HEK293 (cell line): Measurements from ENCODE around the gene GMCL1.
A peak's percentile ranks its signal among the peaks of the same experiment; 100 is the strongest.

Experiments
- CTCF ChIA-PET: fragments of 350-600 bp; formaldehyde crosslinking; extraction: SDS; loops from one replicate; lab custom pipeline; 2021; ENCODE audit warnings: antibody characterized with exemption; lab: Yijun Ruan, JAX
- POLR2A ChIA-PET: fragments of 300-600 bp; formaldehyde crosslinking; extraction: SDS; loops from one replicate; lab custom pipeline; 2020; ENCODE audit warnings: antibody characterized with exemption, inconsistent platforms; lab: Yijun Ruan, JAX
- H3K27ac ChIP-seq: fragments of 200-500 bp; sonication (Bioruptor generic); 2 replicates; pipeline ENCODE4 v1.5.1; 2014; ENCODE audit warnings: low read depth, low read length, control low read depth, inconsistent platforms; ENCODE audit errors: extremely low read depth
- H3K36me3 ChIP-seq, 2 experiments: fragments of 200-500 bp in 1 of 2; sonication (Bioruptor generic) in 1 of 2; 1 replicate in 1 of 2; 2 replicates in 1 of 2; pipeline ENCODE4 v1.5.1; 2014 to 2017; ENCODE audit warnings: inconsistent platforms in 2 of 2, low read length in 2 of 2; ENCODE audit not compliant: control insufficient read depth in 2 of 2, insufficient read depth in 1 of 2
- H3K4me1 ChIP-seq: fragments of 200-500 bp; sonication (Bioruptor generic); 2 replicates; pipeline ENCODE4 v1.5.1; 2014; ENCODE audit warnings: mild to moderate bottlenecking, low read length, inconsistent platforms; ENCODE audit not compliant: control insufficient read depth, insufficient read depth
- H3K4me3 ChIP-seq: 2 replicates; pipeline ENCODE4 v1.5.1; 2011; ENCODE audit warnings: low read depth, mild to moderate bottlenecking, control low read depth, low read length, moderate library complexity
- H3K9me3 ChIP-seq: fragments of 200-500 bp; sonication (Bioruptor generic); 2 replicates; pipeline ENCODE4 v1.5.1; 2014; ENCODE audit warnings: low read depth, low read length, inconsistent platforms; ENCODE audit not compliant: control insufficient read depth, insufficient read depth
- BCL11A ChIP-seq: fragments of 450-650 bp; formaldehyde crosslinking; IDR thresholded peaks from 2 replicates; pipeline ENCODE4 v1.5.1; 2016; ENCODE audit warnings: low read depth, missing biosample characterization, missing genetic modification characterization
- FEZF1 ChIP-seq: fragments of 450-650 bp; formaldehyde crosslinking; IDR thresholded peaks from 2 replicates; pipeline ENCODE4 v1.5.1; 2016; ENCODE audit warnings: missing biosample characterization, missing genetic modification characterization
- GLI4 ChIP-seq: fragments of 450-650 bp; formaldehyde crosslinking; IDR thresholded peaks from 2 replicates; pipeline ENCODE4 v1.5.1; 2016; ENCODE audit warnings: missing biosample characterization, missing genetic modification characterization
- PRDM1 ChIP-seq: fragments of 450-650 bp; formaldehyde crosslinking; IDR thresholded peaks from 2 replicates; pipeline ENCODE4; 2016; ENCODE audit warnings: missing biosample characterization, missing genetic modification characterization
- YY2 ChIP-seq: fragments of 450-650 bp; formaldehyde crosslinking; IDR thresholded peaks from 2 replicates; pipeline ENCODE4 v1.5.1; 2016; ENCODE audit warnings: missing biosample characterization, missing genetic modification characterization
- ZBTB17 ChIP-seq: fragments of 450-650 bp; formaldehyde crosslinking; IDR thresholded peaks from 2 replicates; pipeline ENCODE4 v1.5.1; 2016; ENCODE audit warnings: missing biosample characterization, missing genetic modification characterization
- ZNF112 ChIP-seq: fragments of 450-650 bp; formaldehyde crosslinking; IDR thresholded peaks from 2 replicates; pipeline ENCODE4 v1.5.0; 2017; ENCODE audit warnings: missing biosample characterization, missing genetic modification characterization
- ZNF140 ChIP-seq: fragments of 450-650 bp; formaldehyde crosslinking; IDR thresholded peaks from 2 replicates; pipeline ENCODE4 v1.5.1; 2016; ENCODE audit warnings: missing biosample characterization, missing genetic modification characterization
- ZNF174 ChIP-seq: fragments of 450-650 bp; formaldehyde crosslinking; IDR thresholded peaks from 2 replicates; pipeline ENCODE4 v1.5.0; 2017; ENCODE audit warnings: missing biosample characterization, mild to moderate bottlenecking, missing genetic modification characterization
- ZNF223 ChIP-seq: fragments of 450-650 bp; formaldehyde crosslinking; IDR thresholded peaks from 2 replicates; pipeline ENCODE4 v1.5.1; 2016; ENCODE audit warnings: missing biosample characterization, missing genetic modification characterization
- ZNF335 ChIP-seq: fragments of 450-650 bp; formaldehyde crosslinking; conservative IDR thresholded peaks from 2 replicates; pipeline ENCODE4 v1.5.1; 2016; ENCODE audit warnings: missing biosample characterization, missing genetic modification characterization
- ZNF37A ChIP-seq: fragments of 450-650 bp; IDR thresholded peaks from 2 replicates; pipeline ENCODE4 v1.5.1; 2018; ENCODE audit warnings: missing biosample characterization, missing genetic modification characterization
- ZNF501 ChIP-seq: fragments of 450-650 bp; formaldehyde crosslinking; IDR thresholded peaks from 2 replicates; pipeline ENCODE4 v1.5.1; 2016; ENCODE audit warnings: missing biosample characterization, missing genetic modification characterization
- ZNF530 ChIP-seq: fragments of 450-650 bp; formaldehyde crosslinking; IDR thresholded peaks from 2 replicates; pipeline ENCODE4 v1.5.1; 2016; ENCODE audit warnings: low read depth, missing biosample characterization, missing genetic modification characterization
- ZNF560 ChIP-seq: fragments of 450-650 bp; formaldehyde crosslinking; IDR thresholded peaks from 2 replicates; pipeline ENCODE4 v1.5.1; 2017; ENCODE audit warnings: missing biosample characterization, missing genetic modification characterization, borderline replicate concordance
- ZNF571 ChIP-seq: fragments of 450-650 bp; formaldehyde crosslinking; IDR thresholded peaks from 2 replicates; pipeline ENCODE4 v1.5.0; 2017; ENCODE audit warnings: missing biosample characterization, missing genetic modification characterization
- ZNF585B ChIP-seq: fragments of 450-650 bp; formaldehyde crosslinking; IDR thresholded peaks from 2 replicates; pipeline ENCODE4 v1.5.1; 2016; ENCODE audit warnings: missing biosample characterization, missing genetic modification characterization
- ZNF600 ChIP-seq: fragments of 450-650 bp; formaldehyde crosslinking; IDR thresholded peaks from 2 replicates; pipeline ENCODE4 v1.5.1; 2016; ENCODE audit warnings: missing biosample characterization, missing genetic modification characterization
- ZNF626 ChIP-seq: fragments of 450-650 bp; sonication (Bioruptor Pico); formaldehyde crosslinking; IDR thresholded peaks from 2 replicates; pipeline ENCODE4 v1.5.1; 2018; ENCODE audit warnings: missing biosample characterization, missing genetic modification characterization, inconsistent platforms
- ZNF76 ChIP-seq: fragments of 450-650 bp; formaldehyde crosslinking; IDR thresholded peaks from 2 replicates; pipeline ENCODE4; 2016; ENCODE audit warnings: low read depth, missing biosample characterization, missing genetic modification characterization, borderline replicate concordance
- ZSCAN16 ChIP-seq: fragments of 450-650 bp; formaldehyde crosslinking; IDR thresholded peaks from 2 replicates; pipeline ENCODE4 v1.5.1; 2016; ENCODE audit warnings: missing biosample characterization, missing genetic modification characterization
- TF ChIP-seq, protein P1 (sequence below): fragments of 450-650 bp; formaldehyde crosslinking; optimal IDR thresholded peaks from 2 replicates; pipeline ENCODE3; 2016; ENCODE audit warnings: missing biosample characterization, mild to moderate bottlenecking, missing genetic modification characterization
- TF ChIP-seq, protein P2 (sequence below): fragments of 450-650 bp; formaldehyde crosslinking; IDR thresholded peaks from 2 replicates; pipeline ENCODE4 v1.5.1; 2016; ENCODE audit warnings: missing biosample characterization, missing genetic modification characterization
- TF ChIP-seq, protein P3 (sequence below): fragments of 450-650 bp; formaldehyde crosslinking; IDR thresholded peaks from 2 replicates; pipeline ENCODE4 v1.5.1; 2016; ENCODE audit warnings: missing biosample characterization, missing genetic modification characterization
- TF ChIP-seq, protein P4 (sequence below): fragments of 450-650 bp; formaldehyde crosslinking; IDR thresholded peaks from 2 replicates; pipeline ENCODE4 v1.5.1; 2016; ENCODE audit warnings: missing biosample characterization, missing genetic modification characterization, borderline replicate concordance
- TF ChIP-seq, protein P5 (sequence below): fragments of 450-650 bp; formaldehyde crosslinking; IDR thresholded peaks from 2 replicates; pipeline ENCODE4 v1.5.1; 2016; ENCODE audit warnings: missing biosample characterization, missing genetic modification characterization

Gene GMCL1

DNA sequence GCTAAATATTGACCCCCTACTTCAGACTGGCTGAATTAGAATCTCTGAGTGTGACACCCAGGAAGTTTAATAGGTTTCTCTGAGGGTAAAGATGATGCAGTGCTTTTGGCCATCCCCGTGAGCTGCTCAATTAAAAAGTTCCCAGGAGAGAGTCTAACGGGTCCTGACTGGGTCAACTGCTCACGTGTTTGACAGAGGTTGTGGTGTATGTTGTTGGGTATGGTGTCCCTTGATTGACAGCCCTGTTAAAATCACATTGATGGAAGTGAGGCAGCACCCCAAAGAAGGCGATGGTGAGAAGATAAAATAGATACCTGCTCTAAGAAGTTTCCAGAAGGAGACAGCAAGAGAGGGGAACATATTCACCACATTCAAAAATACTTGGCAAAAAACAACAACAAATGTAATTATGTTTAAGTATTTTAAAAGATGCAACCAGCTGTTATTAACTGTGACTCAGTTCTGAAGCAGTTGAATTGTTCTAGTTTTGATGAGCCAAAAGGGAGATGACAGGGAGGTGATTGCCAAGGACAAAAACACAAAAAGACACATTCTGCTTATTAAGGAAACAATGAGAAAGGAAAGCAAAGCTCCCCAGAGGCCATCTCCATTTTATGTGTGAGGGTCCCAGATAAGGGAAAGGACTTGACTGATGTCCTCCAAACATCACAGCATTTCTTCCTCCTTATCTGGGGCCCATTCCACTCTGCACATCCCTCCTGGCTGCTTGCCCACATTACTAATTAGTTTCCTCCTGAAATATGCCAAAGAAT, 11.5 kb upstream of the GMCL1 start (continued):
- TF ChIP-seq, protein P1, sequence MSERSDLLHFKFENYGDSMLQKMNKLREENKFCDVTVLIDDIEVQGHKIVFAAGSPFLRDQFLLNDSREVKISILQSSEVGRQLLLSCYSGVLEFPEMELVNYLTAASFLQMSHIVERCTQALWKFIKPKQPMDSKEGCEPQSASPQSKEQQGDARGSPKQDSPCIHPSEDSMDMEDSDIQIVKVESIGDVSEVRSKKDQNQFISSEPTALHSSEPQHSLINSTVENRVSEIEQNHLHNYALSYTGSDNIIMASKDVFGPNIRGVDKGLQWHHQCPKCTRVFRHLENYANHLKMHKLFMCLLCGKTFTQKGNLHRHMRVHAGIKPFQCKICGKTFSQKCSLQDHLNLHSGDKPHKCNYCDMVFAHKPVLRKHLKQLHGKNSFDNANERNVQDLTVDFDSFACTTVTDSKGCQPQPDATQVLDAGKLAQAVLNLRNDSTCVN (tag by site-specific recombination): no peak
- TF ChIP-seq YY2 (tag by site-specific recombination): no peak
- TF ChIP-seq, protein P2, sequence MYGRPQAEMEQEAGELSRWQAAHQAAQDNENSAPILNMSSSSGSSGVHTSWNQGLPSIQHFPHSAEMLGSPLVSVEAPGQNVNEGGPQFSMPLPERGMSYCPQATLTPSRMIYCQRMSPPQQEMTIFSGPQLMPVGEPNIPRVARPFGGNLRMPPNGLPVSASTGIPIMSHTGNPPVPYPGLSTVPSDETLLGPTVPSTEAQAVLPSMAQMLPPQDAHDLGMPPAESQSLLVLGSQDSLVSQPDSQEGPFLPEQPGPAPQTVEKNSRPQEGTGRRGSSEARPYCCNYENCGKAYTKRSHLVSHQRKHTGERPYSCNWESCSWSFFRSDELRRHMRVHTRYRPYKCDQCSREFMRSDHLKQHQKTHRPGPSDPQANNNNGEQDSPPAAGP (tag by site-specific recombination): no peak
- 0 out of 2 replicates have a peak, but pooled peaks have one; percentile 14 for TF ChIP-seq ZNF585B (tag by site-specific recombination)
- TF ChIP-seq FEZF1: peak; percentile 43; the same call in 1 of the 2 replicates
- no peak for TF ChIP-seq ZSCAN16 (tag by site-specific recombination)
- TF ChIP-seq, all 188 proteins: peak for 5

DNA sequence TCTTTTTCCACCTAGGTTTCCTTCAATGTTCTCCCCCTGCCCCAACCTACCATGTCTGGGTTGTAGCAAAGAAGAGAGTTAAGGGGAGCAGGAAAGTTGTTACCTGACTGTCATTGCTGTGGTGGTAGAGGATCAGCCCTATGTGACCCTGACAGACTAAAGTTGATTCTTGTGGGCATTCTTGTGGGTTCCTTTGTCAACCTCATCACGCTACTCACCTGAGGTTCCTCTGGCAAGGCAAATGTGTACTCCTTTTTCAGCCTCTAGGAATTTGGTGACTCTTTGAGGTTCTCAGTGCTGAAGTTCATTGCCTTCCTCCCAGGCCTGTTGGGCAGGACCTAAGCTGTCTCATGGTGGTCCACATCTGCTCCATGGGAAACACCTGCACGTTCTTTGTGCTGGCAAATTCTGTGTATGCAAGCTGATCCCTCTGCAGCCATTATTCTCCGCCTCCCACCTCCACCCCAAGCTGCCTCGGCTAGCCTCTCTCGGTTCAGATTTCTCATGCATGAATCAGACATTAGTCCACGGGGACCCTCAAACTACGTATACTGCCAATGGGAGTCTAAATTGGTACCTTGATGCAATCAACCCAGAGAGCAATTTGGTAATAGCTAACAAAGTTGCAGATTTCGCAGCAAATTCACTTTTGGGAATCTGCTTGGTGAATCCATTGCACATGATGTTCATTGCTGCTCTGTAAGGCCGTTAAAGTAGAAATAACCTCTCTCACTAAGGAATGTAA, 1.5 kb upstream of the GMCL1 start:
- CTCF ChIA-PET: interaction anchor here (1.1 to 4.5 kb wide), 4 partner anchors 9 to 103 kb away, joined by 4 to 16 read pairs (median 10); no protein-coding TSS in a partner anchor
- no peak overlapping the region; the same call in 1 of the 2 replicates for H3K27ac ChIP-seq
- POLR2A ChIA-PET: interaction anchor here (1.1 to 1.7 kb wide), 2 partner anchors 86 to 87 kb away, joined by 4 to 5 read pairs; no protein-coding TSS in a partner anchor

DNA sequence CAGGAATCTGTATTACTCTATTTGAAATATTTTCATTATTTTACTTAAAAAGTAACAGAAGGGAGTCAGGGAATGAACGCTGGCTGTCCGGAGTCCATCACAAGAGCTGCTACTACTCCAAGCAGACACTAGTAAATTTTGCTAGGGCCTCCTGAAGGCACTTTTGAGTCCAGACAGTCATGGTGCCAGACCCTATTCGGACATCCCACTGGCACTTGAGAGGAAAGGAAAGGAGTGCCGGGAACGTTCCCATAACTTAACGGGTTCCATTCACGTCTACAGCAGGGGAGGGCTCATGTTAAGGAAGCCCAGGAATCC, 563 bp upstream of the GMCL1 start:
- CTCF ChIA-PET: interaction anchor here (0.7 to 1.1 kb wide), 3 partner anchors 11 to 1941 kb away, joined by 3 to 7 read pairs (median 4); no protein-coding TSS in a partner anchor
- H3K4me3 ChIP-seq: peak overlapping the region; percentile 71
- TF ChIP-seq, protein P3, sequence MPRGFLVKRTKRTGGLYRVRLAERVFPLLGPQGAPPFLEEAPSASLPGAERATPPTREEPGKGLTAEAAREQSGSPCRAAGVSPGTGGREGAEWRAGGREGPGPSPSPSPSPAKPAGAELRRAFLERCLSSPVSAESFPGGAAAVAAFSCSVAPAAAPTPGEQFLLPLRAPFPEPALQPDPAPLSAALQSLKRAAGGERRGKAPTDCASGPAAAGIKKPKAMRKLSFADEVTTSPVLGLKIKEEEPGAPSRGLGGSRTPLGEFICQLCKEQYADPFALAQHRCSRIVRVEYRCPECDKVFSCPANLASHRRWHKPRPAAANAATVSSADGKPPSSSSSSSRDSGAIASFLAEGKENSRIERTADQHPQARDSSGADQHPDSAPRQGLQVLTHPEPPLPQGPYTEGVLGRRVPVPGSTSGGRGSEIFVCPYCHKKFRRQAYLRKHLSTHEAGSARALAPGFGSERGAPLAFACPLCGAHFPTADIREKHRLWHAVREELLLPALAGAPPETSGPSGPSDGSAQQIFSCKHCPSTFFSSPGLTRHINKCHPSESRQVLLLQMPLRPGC (tag by site-specific recombination): 0 out of 2 replicates have a peak, but pooled peaks have one; percentile 5
- TF ChIP-seq ZNF600 (tag by site-specific recombination) (peak; percentile 79), ZNF76 (peak; percentile 84), ZNF112 (tag by site-specific recombination) (no peak)
- TF ChIP-seq, all 188 proteins: peak for 3
- POLR2A ChIA-PET: interaction anchor here (0.5 to 1.7 kb wide), 4 partner anchors 85 to 391 kb away, joined by 4 to 5 read pairs (median 4); no protein-coding TSS in a partner anchor
- H3K4me1 ChIP-seq: peaks cover 5% of the 10 kb centered on the region
- H3K9me3 ChIP-seq: no peaks in the 10 kb centered on the region
- peaks cover 0 to 5% of the 10 kb centered on the region in 2 experiments; a peak in 2 of 3 replicates for H3K36me3 ChIP-seq
- peak overlapping the region; percentile 81 for H3K27ac ChIP-seq

More for the DNA sequence above, 1.5 kb upstream of the GMCL1 start:
- TF ChIP-seq ZNF37A (tag by site-specific recombination) (no peak), BCL11A (no peak), ZNF223 (no peak), ZNF174 (tag by site-specific recombination) (no peak), GLI4 (tag by site-specific recombination) (no peak), ZNF140 (tag by site-specific recombination) (no peak), ZNF335 (tag by site-specific recombination) (no peak), ZNF626 (no peak), ZBTB17 (tag by site-specific recombination) (no peak), PRDM1 (tag by site-specific recombination) (no peak), ZNF501 (tag by site-specific recombination) (no peak), ZNF560 (no peak), ZNF530 (no peak), ZNF571 (tag by site-specific recombination) (no peak)
- TF ChIP-seq, protein P4, sequence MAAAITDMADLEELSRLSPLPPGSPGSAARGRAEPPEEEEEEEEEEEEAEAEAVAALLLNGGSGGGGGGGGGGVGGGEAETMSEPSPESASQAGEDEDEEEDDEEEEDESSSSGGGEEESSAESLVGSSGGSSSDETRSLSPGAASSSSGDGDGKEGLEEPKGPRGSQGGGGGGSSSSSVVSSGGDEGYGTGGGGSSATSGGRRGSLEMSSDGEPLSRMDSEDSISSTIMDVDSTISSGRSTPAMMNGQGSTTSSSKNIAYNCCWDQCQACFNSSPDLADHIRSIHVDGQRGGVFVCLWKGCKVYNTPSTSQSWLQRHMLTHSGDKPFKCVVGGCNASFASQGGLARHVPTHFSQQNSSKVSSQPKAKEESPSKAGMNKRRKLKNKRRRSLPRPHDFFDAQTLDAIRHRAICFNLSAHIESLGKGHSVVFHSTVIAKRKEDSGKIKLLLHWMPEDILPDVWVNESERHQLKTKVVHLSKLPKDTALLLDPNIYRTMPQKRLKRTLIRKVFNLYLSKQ (tag by site-specific recombination): no peak
- TF ChIP-seq, protein P5, sequence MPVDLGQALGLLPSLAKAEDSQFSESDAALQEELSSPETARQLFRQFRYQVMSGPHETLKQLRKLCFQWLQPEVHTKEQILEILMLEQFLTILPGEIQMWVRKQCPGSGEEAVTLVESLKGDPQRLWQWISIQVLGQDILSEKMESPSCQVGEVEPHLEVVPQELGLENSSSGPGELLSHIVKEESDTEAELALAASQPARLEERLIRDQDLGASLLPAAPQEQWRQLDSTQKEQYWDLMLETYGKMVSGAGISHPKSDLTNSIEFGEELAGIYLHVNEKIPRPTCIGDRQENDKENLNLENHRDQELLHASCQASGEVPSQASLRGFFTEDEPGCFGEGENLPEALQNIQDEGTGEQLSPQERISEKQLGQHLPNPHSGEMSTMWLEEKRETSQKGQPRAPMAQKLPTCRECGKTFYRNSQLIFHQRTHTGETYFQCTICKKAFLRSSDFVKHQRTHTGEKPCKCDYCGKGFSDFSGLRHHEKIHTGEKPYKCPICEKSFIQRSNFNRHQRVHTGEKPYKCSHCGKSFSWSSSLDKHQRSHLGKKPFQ (tag by site-specific recombination): no peak
- Histone ChIP-seq H3K36me3 (peaks cover 0 to 3% of the 10 kb centered on the region in 2 experiments; a peak in 2 of 3 replicates), H3K4me1 (no peaks in the 10 kb centered on the region; the same call in 1 of the 2 replicates), H3K9me3 (no peaks in the 10 kb centered on the region), H3K4me3 (no peak overlapping the region)
